ES-I3 (cell line): ENCODE data around the gene ACOT7.
"Not testable (repeated sequence)": the region's sequence is repeated elsewhere in the genome, so short reads cannot be mapped to it uniquely, and the experiment has no call there.

ENCODE experiments used
- H3K36me3 ChIP-seq: 2 replicates; pipeline ENCODE4 v1.6.1; 2013; ENCODE audit warnings: mild to moderate bottlenecking, low read length, control low read depth, moderate library complexity; ENCODE audit not compliant: insufficient read depth
- H3K4me1 ChIP-seq: 2 replicates; pipeline ENCODE4 v1.6.1; 2013; ENCODE audit warnings: mild to moderate bottlenecking, control low read depth, low read length; ENCODE audit not compliant: insufficient read depth
- H3K9ac ChIP-seq: 2 replicates; pipeline ENCODE4 v1.6.1; 2013; ENCODE audit warnings: low read depth, mild to moderate bottlenecking, low read length, moderate library complexity
- H3K9me3 ChIP-seq: 2 replicates; pipeline ENCODE4 v1.6.1; 2013; ENCODE audit warnings: mild to moderate bottlenecking, low read length, moderate library complexity; ENCODE audit not compliant: control insufficient read depth, insufficient read depth

Gene ACOT7

DNA sequence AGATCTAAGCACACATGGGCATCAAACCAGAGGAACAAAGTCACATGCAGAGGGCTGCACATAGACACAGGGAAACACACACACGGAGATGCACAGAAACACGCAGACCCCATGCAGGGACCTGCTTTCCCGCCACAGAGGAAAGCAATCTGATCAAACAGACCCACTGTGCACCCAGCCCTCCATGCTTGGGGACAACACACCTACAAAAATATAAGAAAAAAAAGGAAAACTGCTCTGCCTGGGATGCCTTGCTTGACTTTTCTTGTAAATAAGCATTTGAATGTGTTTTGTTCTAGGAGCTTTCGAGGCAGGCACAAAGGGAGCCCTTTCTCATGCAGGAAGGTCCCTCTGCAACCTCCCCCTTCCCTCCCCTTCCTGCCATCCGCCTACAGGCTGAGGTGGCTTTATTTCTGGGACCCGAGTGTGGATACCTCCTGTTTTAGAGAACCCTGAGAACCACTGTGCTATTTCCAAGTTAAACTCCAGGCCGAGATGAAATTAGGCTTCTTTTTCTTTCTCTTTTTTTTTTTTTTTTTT lies 154.3 kb downstream of the ACOT7 start:
- Histone ChIP-seq H3K9me3 (no peaks in the 10 kb centered on the region), H3K9ac (peak overlapping the region; percentile 37), H3K36me3 (no peaks in the 10 kb centered on the region), H3K4me1 (peaks cover 24% of the 10 kb centered on the region)

DNA sequence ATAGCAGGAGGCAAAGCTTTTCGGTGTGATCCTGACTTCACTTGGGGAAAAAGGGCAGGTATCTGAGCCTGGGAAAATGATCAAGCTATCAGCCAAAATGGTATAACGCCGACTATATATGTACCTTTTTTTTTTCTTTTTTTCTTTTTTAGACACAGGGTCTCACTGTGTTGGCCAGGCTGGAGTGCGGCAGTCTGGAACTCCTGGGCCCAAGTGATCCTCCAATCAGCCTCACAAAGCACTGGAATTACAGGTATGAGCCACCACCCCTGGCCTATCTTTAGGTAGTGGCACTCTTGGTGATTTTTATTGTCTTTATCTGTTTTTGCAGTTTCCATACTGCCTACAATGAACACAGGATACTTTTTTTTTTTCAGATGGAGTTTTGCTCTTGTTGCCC lies 156.5 kb downstream of the ACOT7 start:
- H3K9ac ChIP-seq: no peak overlapping the region; the same call in 1 of the 2 replicates
- H3K36me3 ChIP-seq: peaks cover 6% of the 10 kb centered on the region
- H3K4me1 ChIP-seq: peaks cover 24% of the 10 kb centered on the region
- no peaks in the 10 kb centered on the region for H3K9me3 ChIP-seq

DNA sequence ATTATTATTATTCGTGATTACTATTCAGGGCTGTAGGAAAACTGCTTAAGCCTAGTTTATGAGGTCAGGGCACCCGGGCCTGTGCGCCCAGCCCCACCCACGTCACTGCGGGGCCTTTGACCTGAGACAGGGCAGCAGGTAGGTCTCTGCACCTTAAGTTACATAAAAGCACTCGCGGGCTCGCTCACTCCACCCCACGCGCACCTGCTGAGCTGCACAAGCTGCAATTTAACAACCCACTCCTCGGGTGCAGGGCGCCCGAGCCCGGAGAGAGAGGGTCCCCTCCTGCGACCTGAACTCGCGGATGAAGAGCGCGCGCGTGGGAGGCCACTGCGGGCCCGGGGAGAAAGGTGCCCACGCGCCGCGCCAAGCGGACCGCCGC lies 158.3 kb downstream of the ACOT7 start:
- Histone ChIP-seq H3K9ac (peak overlapping the region; percentile 78), H3K9me3 (no peaks in the 10 kb centered on the region), H3K4me1 (peaks cover 16% of the 10 kb centered on the region), H3K36me3 (peaks cover 14% of the 10 kb centered on the region)

DNA sequence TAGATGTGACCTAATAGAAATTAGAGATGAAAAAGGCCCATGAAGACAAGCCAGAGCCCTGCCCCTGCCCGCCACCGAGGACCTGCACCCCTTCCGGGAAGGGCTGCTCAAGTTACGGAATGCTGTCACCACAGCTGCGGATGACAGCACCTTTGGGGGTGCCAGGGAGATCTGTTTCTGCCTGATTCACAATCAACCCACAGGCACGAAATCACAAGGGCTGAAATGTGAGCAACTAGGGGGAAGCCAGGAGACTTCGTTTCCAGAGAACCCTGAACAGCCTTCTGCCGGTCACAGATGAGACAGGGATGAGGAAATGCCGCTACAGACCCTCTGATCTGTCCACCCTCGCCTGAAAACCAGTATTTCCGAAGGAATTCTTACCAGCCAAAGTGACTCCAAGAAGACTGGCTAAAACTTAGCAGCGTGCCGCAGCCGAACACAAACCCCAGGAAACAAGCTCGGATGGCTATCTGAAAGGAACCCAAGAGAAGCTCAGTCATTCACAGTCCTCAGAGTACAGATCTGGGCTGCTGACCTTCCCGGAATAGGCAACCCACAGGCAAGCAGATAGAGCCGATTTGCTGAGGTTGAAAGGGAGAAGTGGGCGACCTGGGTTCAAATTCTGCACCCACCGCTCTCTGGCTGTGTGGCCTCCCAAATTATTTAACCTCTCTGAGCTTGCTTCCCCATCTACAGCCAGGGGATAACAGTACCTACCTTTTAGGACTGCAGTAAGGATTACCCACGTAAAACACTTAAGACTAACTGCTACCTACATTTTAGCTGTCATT lies 158.9 kb downstream of the ACOT7 start:
- Histone ChIP-seq H3K9ac (peak overlapping the region; percentile 78), H3K9me3 (no peaks in the 10 kb centered on the region), H3K36me3 (peaks cover 14% of the 10 kb centered on the region), H3K4me1 (peaks cover 11% of the 10 kb centered on the region)

DNA sequence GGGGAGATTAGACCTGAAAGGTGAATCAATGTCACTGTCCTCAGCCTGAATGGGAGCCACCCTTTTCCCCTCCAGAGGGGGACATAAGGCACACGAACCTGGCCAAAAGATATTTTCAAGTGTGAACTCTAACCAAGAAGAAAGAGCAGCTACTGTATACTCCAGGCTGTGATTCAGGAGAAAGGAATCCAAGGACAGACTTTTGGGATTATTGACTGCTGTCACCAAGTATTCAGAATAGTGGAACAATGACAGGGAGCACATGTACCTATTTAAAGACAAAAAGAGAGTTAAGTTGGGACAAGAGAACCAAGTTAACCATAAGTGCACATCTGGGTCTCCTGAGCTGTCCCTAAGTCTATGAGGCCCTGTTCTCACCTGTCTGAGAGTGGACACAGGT lies 160.2 kb downstream of the ACOT7 start:
- Histone ChIP-seq H3K9ac (no peak overlapping the region), H3K9me3 (no peaks in the 10 kb centered on the region), H3K36me3 (peaks cover 14% of the 10 kb centered on the region), H3K4me1 (0 out of 2 replicates have a peak, but pooled peaks cover 2% of the 10 kb centered on the region)

DNA sequence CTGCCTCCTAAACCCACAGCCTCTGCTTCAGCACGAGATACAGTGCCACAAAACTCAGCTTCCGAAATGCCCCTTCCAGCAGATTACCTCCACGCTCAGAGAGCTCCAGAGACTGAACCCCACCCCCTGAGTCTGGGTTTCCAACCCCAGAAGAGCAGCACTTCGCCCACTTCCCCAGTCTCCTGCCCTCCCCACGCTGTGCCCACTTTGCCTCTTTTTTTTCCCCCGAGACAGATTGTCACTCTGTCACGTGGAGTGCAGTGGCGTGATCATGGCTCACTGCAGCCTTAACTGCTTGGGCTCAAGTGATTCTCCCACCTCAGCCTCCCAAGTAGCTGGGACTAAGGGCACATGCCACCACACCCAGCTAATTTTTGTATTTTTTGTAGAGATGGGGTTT lies 167.9 kb downstream of the ACOT7 start:
- no peaks in the 10 kb centered on the region for H3K9me3 ChIP-seq
- H3K4me1 ChIP-seq: no peaks in the 10 kb centered on the region
- peaks cover 12% of the 10 kb centered on the region for H3K36me3 ChIP-seq
- H3K9ac ChIP-seq: no peak overlapping the region

DNA sequence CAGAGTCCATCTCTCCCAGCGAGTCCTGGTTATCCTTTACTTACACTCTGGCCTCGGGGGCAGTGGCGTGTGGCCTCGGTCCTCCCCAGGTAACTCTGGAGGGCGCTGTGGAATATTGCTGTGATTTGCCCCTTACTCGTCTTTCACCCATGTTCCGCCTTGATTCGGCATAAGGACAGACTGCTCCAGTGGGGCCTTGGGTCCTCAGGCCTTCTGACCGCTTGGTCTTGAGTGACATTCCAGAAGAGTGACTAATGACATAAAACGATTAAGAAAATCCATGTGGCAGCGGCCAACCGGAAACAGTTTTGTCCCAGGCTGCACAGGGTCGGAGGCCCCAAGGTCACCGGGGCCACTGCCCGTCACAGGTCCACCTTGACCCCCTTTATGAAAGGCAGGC lies 168.8 kb downstream of the ACOT7 start:
- Histone ChIP-seq H3K4me1 (no peaks in the 10 kb centered on the region), H3K9me3 (no peaks in the 10 kb centered on the region), H3K36me3 (peaks cover 12% of the 10 kb centered on the region), H3K9ac (no peak overlapping the region)

DNA sequence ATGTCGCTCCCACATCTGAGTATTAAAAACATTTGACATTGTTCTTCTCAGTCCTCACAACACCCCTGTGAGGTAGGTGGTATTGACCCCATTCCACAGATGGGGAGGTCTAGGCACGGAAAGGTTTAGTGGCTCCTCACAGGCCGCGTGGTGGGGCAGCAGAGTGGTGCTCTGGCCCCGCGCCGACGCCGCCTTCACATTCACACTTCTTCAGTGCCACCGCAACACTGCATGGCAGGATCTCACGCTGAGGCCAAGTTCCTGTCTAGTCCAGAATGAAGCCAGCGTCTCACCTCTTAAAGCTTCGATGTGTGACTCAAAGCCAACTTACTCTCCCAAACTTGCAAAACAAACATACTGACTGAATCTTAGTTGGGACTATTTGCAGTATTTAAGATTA lies 169.9 kb downstream of the ACOT7 start:
- H3K4me1 ChIP-seq: no peaks in the 10 kb centered on the region
- peaks cover 12% of the 10 kb centered on the region for H3K36me3 ChIP-seq
- H3K9me3 ChIP-seq: no peaks in the 10 kb centered on the region
- H3K9ac ChIP-seq: no peak overlapping the region

DNA sequence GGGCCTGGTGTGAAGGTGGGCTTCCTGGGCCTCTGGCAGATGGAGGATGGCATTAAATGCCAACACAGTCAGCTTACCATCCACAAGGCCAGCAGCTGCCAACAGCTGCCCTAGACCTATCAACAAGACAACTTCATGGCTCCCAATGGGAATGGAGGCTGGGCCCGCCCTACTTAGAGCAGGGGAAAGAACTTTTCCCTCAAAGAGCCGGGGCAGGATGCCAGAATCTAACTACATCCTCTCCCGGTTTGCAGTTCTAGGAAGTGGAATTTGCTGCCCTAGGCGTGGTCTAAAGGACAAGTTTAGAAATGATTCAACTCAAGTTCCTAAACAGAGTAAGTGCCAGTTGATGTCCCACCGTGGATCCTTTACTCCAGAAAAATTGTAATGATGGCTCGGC lies 170.9 kb downstream of the ACOT7 start:
- Histone ChIP-seq H3K4me1 (no peaks in the 10 kb centered on the region), H3K36me3 (peaks cover 8% of the 10 kb centered on the region)

DNA sequence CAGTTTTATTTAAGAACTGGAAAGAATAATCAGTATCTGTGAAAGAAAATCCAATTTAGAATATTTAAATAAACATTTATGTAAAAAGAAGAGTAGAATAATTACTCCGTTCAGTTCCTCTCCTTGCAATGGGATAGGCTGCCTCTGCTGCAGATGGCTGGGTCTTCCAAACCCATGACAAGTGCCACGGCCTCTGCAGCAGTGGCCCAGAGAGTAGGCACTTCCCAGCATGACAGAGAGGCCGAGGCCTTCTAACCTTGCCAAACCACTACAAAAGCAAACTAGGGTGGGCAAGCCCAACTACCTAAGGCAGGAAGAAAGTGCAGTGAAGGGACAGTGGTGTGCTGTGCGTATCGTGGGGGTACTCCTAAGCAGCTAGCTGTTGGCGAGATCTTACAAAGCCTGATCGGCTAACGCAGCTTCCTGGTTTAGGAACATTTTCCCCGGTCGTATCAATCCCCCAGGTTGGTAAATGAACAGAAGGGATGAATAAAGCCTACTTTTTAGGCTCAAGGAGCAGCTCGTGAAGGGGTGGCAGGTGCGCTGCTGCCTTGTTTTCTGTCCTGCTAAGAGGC lies 172.3 kb downstream of the ACOT7 start:
- Histone ChIP-seq H3K36me3 (peaks cover 8% of the 10 kb centered on the region), H3K9ac (no peak overlapping the region), H3K9me3 (no peaks in the 10 kb centered on the region), H3K4me1 (no peaks in the 10 kb centered on the region)

More for the DNA sequence above, 170.9 kb downstream of the ACOT7 start:
- H3K9ac ChIP-seq: no peak overlapping the region
- no peaks in the 10 kb centered on the region for H3K9me3 ChIP-seq

DNA sequence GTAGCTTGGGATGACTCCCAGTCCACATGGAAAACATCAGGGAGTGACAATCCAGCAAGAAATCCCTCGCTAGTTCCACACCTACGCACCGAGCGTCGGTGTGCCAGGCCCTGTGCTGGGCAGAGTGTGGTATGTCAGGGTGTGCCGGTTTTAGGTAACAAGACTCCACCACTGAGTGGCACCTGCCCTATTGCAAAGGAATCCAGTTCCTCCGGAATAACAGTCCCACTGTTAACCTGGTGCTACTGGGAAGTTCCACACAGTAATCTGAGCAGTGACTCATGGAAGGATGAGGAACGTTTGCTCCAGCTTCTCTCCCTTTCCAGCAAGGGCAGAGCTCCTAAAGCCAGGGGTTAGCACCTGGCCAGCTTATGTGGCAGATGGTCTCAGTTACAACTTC lies 173.3 kb downstream of the ACOT7 start:
- H3K4me1 ChIP-seq: no peaks in the 10 kb centered on the region
- H3K36me3 ChIP-seq: peaks cover 8% of the 10 kb centered on the region
- no peak overlapping the region for H3K9ac ChIP-seq
- no peaks in the 10 kb centered on the region for H3K9me3 ChIP-seq

DNA sequence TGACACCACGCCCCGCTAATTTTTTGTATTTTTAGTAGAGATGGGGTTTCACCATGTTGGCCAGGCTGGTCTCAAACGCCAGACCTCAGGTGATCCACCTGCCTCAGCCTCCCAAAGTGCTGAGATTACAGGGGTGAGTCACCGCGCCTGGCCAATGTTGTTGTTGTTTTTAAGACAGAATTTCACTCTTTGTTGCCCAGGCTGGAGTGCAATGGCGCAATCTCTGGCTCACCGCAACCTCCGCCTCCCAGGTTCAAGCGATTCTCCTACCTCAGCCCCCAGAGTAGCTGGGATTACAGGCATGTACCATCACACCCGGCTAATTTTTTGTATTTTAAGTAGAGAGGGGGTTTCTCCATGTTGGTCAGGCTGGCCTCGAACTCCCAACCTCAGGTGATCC lies 173.9 kb downstream of the ACOT7 start:
- not testable (repeated sequence) for H3K9me3 ChIP-seq, H3K9ac ChIP-seq, H3K4me1 ChIP-seq, H3K36me3 ChIP-seq

DNA sequence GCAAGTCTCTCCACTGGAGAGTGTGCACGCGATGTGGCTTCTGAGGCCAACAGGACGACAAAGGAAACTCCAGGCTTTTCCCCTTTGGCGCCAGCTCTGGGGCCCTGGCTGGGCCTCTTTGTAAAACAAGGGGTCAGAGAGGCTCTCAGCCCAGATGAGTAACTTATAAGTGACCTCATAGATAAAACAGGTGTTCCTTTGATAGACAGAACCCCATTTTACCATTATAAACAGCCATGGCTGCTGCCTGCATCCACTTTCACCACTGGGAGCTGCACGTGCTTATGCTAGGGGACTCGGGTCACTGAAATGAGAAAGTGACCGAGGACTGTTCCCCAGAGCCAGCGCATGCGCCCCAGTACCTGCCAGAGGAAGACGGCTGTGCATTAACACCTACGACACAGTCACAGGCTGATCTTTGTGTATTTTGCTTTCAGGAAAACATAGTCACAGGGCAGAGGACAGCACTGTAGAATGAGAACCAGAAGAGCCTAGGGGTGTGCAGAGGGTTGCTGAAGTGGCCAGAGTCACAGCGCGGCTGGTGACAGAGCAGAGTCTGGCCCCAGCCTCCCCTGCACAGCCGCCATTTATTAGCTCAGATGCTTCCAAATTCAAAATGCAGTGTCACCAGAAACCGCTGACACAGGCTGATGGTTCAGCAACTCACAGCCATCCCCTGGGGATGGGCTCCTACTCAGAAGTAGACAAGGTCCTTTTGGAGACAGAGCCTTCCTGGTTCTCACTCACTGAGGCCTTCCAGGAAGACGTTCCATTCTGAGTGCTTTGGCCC lies 175.0 kb downstream of the ACOT7 start:
- no peaks in the 10 kb centered on the region for H3K4me1 ChIP-seq
- H3K36me3 ChIP-seq: no peaks in the 10 kb centered on the region
- no peak overlapping the region for H3K9ac ChIP-seq
- no peaks in the 10 kb centered on the region for H3K9me3 ChIP-seq
